BJ (cell line): ENCODE measurements around the gene RGR. TPM values are rescaled to one million over a fixed set of nuclear protein-coding genes. Genes with fewer than 3 reads are reported as not detected.

Experiments
- CTCF ChIA-PET: fragments of 350-600 bp; formaldehyde crosslinking; extraction: SDS; loops from one replicate; lab custom pipeline; 2021; ENCODE audit warnings: antibody characterized with exemption, inconsistent platforms; lab: Yijun Ruan, JAX
- POLR2A ChIA-PET: fragments of 300-600 bp; sonication (Branson Sonifier 250); formaldehyde crosslinking; extraction: SDS; loops from one replicate; lab custom pipeline; 2021; ENCODE audit warnings: antibody characterized with exemption; lab: Charles Lee
- DNase-seq: peaks from one replicate; pipeline ENCODE4 v3.0.0-alpha.2; 2011; ENCODE audit warnings: low read depth
- H3K27me3 ChIP-seq: 2 replicates; pipeline ENCODE4 v1.6.0; 2011; ENCODE audit warnings: low read length; ENCODE audit not compliant: control insufficient read depth, insufficient read depth
- H3K36me3 ChIP-seq: 2 replicates; pipeline ENCODE4 v1.5.1; 2011; ENCODE audit warnings: low read length; ENCODE audit not compliant: control insufficient read depth, insufficient read depth
- H3K4me3 ChIP-seq: 2 replicates; pipeline ENCODE4 v1.5.1; 2011; ENCODE audit warnings: low read depth, mild to moderate bottlenecking, control low read depth, low read length
- CTCF ChIP-seq: IDR thresholded peaks from 2 replicates; pipeline ENCODE4 v1.5.1; 2011; ENCODE audit warnings: low read depth, mild to moderate bottlenecking, control low read depth, inconsistent platforms, low read length, moderate library complexity; ENCODE audit not compliant: insufficient read depth
- polyA plus RNA-seq: library from polyadenylated mRNA; depleted of rRNA; stranded (reverse); fragments of >200 nt; gene quantifications from 2 replicates; pipeline ENCODE4 v1.2.3, GENCODE V29; 2011

Gene RGR
- polyA plus RNA-seq, 1 experiment, result not detected

GRCh38 chr10:84200537-84201243 lies 44.2 kb upstream of the RGR start:
- no peak overlapping the region for H3K4me3 ChIP-seq
- CTCF ChIA-PET, result no interaction called here
- no peak for TF ChIP-seq CTCF
- H3K36me3 ChIP-seq, result no peaks in the 10 kb centered on the region
- POLR2A ChIA-PET, result no interaction called here
- no peak for DNase-seq
- peaks cover 5% of the 10 kb centered on the region for H3K27me3 ChIP-seq

GRCh38 chr10:84201244-84201606 lies 43.6 kb upstream of the RGR start:
- DNase-seq, result no peak
- no peak overlapping the region for H3K4me3 ChIP-seq
- CTCF ChIA-PET, result no interaction called here
- H3K27me3 ChIP-seq, result peaks cover 4% of the 10 kb centered on the region
- no peak for TF ChIP-seq CTCF
- POLR2A ChIA-PET, result no interaction called here
- no peaks in the 10 kb centered on the region for H3K36me3 ChIP-seq

- CTCF ChIA-PET, result no interaction called here
- no peak overlapping the region for H3K4me3 ChIP-seq
- POLR2A ChIA-PET, result no interaction called here
Measured at GRCh38 chr10:84201682-84202081, 43.2 kb upstream of the RGR start.

GRCh38 chr10:84202349-84202748 lies 42.5 kb upstream of the RGR start:
- no peaks in the 10 kb centered on the region for H3K36me3 ChIP-seq
- H3K4me3 ChIP-seq, result no peak overlapping the region
- TF ChIP-seq CTCF, result no peak
- no peak for DNase-seq
- no peaks in the 10 kb centered on the region; the same call in 1 of the 2 replicates for H3K27me3 ChIP-seq
- POLR2A ChIA-PET, result no interaction called here
- CTCF ChIA-PET, result no interaction called here

More at GRCh38 chr10:84201682-84202081, 43.2 kb upstream of the RGR start:
- TF ChIP-seq CTCF, result no peak
- no peak for DNase-seq
- H3K36me3 ChIP-seq, result no peaks in the 10 kb centered on the region
- H3K27me3 ChIP-seq, result peaks cover under 1% of the 10 kb centered on the region; the same call in 1 of the 2 replicates

GRCh38 chr10:84204122-84204521 lies 40.7 kb upstream of the RGR start:
- peak; percentile 27; the same call in 1 of the 2 replicates for TF ChIP-seq CTCF
- ChIA-PET POLR2A (no interaction called here), CTCF (interaction anchor here (1.6 kb wide), 1 partner anchor 11 kb away, joined by 4 read pairs; no protein-coding TSS in a partner anchor)
- DNase-seq, result no peak
- no peak overlapping the region for H3K4me3 ChIP-seq
- H3K27me3 ChIP-seq, result 0 out of 2 replicates have a peak, but pooled peaks cover 2% of the 10 kb centered on the region
- no peaks in the 10 kb centered on the region for H3K36me3 ChIP-seq
